H1 (cell line): ENCODE results near the gene RAB40C.

Experiments
- SUZ12 ChIP-seq: fragments of 200-600 bp; sonication (generic); IDR thresholded peaks from 2 replicates; pipeline ENCODE4 v1.6.1; 2012; ENCODE audit warnings: mild to moderate bottlenecking, inconsistent platforms, low read length, moderate library complexity, mixed read lengths
- ZNF274 ChIP-seq: IDR thresholded peaks from 2 replicates; pipeline ENCODE4 v1.7.0; 2012; ENCODE audit warnings: low read length, borderline replicate concordance; ENCODE audit errors: extremely low read depth
- TF ChIP-seq, protein P1 (sequence below), 3 experiments: IDR thresholded peaks; 1 replicate in 2 of 3; 2 replicates in 1 of 3; pipeline versions ENCODE4 v1.5.1 to v1.6.1; 2011; ENCODE audit warnings: low read length in 3 of 3, mild to moderate bottlenecking in 3 of 3, inconsistent platforms in 2 of 3, low read depth in 1 of 3, moderate library complexity in 1 of 3; ENCODE audit not compliant: insufficient read depth in 1 of 3; ENCODE audit errors: control extremely low read depth in 1 of 3
- TF ChIP-seq, protein P2 (sequence below): IDR thresholded peaks from 2 replicates; pipeline ENCODE4 v1.6.1; 2011; ENCODE audit warnings: low read depth, mild to moderate bottlenecking, low read length; ENCODE audit not compliant: insufficient read depth

DNA sequence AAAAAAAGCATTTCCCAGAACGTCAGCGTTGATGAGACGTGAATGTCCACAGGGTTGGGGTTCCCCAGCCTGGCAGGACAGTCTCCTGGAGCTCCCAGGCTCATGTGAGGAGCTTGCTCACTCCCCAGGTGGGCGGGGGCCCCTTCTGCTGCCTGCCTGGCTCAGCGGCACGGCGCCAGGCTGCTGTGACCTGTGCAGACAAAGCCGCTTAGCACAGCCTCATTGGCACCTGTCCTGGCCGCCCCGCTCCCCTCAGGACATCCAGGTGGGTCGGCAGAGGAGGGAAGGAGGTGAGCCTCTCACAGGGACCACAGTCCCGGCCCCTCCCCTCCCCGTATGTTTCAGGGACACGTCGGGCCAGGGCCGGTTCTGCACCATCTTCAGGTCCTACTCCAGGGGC is 28.0 kb downstream of the RAB40C start:
- TF ChIP-seq ZNF274 (no peak), SUZ12 (no peak)
- TF ChIP-seq, protein P1, sequence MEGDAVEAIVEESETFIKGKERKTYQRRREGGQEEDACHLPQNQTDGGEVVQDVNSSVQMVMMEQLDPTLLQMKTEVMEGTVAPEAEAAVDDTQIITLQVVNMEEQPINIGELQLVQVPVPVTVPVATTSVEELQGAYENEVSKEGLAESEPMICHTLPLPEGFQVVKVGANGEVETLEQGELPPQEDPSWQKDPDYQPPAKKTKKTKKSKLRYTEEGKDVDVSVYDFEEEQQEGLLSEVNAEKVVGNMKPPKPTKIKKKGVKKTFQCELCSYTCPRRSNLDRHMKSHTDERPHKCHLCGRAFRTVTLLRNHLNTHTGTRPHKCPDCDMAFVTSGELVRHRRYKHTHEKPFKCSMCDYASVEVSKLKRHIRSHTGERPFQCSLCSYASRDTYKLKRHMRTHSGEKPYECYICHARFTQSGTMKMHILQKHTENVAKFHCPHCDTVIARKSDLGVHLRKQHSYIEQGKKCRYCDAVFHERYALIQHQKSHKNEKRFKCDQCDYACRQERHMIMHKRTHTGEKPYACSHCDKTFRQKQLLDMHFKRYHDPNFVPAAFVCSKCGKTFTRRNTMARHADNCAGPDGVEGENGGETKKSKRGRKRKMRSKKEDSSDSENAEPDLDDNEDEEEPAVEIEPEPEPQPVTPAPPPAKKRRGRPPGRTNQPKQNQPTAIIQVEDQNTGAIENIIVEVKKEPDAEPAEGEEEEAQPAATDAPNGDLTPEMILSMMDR (IDR thresholded peaks at IDR 0.05; ENCODE audit: control extremely low read depth in 1 of 3, insufficient read depth in 1 of 3, low read depth in 1 of 3, low read length in 3 of 3) = no peak
- TF ChIP-seq, protein P2, sequence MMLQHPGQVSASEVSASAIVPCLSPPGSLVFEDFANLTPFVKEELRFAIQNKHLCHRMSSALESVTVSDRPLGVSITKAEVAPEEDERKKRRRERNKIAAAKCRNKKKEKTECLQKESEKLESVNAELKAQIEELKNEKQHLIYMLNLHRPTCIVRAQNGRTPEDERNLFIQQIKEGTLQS = no peak
